Stimulated activated CD8-positive, alpha-beta memory T cell treated with anti-CD3 and anti-CD28 coated beads, Interleukin-7, amount 100 ng/mL, for 1 hour (primary cell): Measurements from ENCODE around the gene CLASP1.
"Not testable (repeated sequence)": the region's sequence is repeated elsewhere in the genome, so short reads cannot be mapped to it uniquely, and the experiment has no call there.

Experiments used
- DNase-seq, 2 donors: peaks; one replicate each; pipeline ENCODE4 v3.0.0-alpha.2; 2020; ENCODE audit warnings: low read depth in 2 of 2

The CLASP1 gene

GRCh38 chr2:121374412-121375075 is 274.7 kb downstream of the CLASP1 start:
- DNase-seq = not testable (repeated sequence)

DNA sequence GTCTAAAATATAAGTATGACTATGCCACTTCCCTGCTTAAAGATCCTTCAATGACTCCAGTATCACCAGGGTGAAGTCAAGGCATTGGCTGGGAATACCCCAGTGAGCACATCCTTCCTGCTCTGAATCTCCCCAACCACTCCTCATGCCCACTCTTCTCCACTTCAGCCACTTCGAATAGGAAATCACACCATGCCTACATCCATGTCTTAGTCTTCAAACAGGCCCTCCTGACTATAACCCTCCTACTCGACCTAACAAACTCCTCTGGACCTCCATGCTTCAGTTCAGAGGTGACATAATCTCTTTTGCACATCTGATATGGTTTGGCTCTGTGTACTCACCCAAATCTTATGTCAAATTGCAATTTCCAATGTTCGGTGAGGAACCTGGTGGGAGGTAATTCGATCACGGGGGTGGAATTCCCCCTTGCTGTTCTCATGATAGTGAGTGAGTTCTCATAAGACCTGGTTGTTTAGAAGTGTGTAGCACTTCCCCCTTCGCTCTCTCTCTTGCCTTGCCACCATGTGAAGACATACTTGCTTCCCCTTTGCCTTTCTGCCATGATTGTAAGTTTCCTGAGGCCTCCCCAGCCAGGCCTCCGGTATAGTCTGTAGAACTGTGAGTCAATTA is 276.4 kb downstream of the CLASP1 start:
- no peak for DNase-seq

- no peak for DNase-seq
These were observed 277.2 kb downstream of the CLASP1 start for GRCh38 chr2:121372082-121372481.

GRCh38 chr2:121368836-121369235 is 280.4 kb downstream of the CLASP1 start:
- no peak for DNase-seq

DNA sequence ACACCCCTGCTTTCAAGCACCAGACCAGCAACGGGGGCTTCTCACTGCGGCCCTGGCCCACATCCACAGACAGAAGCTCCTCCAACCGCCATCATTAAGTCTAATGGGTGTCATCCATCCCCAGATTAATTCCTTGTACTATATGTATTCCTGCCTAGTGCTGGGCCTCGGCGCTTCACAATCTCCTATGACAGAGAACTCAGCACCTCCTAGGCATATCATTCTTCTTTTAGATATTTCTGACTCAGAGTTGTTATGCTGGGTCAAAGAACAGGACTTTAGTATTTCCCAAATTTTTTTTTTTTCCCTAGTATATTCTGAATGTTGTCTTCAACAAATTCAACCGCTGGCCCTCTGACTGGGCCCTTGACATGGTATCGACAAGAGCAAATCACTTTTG is 281.1 kb downstream of the CLASP1 start:
- no peak for DNase-seq

- DNase-seq = no peak
These were observed 281.9 kb downstream of the CLASP1 start for GRCh38 chr2:121367246-121367900.

GRCh38 chr2:121366040-121366439 is 283.2 kb downstream of the CLASP1 start:
- DNase-seq = no peak

GRCh38 chr2:121365061-121365460 is 284.2 kb downstream of the CLASP1 start:
- DNase-seq = no peak

DNA sequence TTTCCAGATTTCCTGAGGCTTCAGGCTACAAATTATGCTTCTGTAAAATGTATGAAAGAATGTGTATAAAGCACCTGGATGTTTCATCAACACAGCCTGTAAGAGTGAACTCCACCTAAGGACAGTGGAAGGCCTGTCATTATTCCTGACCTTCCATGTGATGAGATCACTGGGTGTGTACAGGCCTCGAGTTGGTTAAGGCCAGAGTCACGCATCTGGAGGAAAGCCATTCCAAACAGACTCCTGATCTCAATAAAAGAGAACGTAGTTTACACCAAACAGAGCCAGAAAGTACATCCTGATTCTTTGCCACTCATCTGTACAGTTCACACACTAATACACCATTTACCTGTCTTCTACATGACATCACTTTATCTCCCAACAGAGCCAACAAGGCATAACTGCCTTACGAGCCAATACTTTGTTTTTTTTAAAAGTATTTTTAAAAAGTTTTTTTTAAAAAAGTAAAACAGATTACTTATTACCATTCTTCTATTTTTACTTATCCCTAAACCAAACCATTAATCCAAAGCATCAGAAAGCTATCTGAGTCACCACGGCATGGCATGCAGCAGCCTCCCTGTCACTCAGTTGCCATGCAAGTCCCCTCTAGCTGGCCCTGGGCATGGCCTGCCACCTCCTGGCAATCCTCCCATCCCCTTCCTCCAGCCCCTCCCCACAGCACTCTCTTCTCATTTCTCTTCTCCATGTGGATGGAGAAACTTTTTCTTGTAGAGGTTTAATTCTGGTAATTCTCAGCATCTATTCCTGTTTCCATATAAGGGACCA is 285.4 kb downstream of the CLASP1 start:
- DNase-seq = no peak

DNA sequence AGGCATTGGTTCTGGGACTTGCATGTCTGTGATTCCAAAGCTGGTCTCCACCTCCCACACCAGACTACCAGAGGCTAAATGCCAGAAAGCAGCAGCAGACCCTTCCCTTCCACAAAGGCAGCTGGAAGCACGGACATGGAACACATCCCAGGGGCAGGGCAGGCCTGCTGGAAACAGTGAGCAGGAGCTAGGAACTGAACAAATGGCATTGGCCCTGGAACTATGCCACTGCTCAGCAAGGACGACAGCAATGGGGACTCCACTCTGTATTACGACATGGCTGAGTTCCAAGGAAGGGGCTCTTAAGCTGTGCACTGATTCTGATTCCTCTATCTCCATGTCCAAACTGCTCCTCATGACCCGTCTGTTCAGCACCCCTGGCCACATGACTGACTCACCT is 286.5 kb downstream of the CLASP1 start:
- no peak for DNase-seq

DNA sequence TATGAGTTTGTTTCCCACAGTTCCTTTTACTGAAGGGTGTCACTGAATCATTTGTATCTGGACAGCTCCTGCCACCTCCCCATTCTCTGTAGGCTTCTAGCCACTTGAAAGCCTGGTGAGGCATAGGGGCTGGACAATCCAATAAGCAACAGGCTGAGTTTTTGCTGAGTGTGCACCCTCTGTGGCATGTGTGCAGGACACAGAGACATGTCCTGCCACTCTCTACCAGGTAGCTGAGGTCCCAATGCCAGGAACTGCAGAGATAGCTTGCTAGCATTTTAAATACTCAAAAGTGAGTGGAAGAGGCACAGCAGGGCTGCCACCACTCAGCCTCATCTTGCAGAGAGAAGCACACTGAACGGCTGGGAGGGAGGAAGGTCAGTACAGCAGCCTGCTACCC is 287.0 kb downstream of the CLASP1 start:
- DNase-seq = no peak

DNA sequence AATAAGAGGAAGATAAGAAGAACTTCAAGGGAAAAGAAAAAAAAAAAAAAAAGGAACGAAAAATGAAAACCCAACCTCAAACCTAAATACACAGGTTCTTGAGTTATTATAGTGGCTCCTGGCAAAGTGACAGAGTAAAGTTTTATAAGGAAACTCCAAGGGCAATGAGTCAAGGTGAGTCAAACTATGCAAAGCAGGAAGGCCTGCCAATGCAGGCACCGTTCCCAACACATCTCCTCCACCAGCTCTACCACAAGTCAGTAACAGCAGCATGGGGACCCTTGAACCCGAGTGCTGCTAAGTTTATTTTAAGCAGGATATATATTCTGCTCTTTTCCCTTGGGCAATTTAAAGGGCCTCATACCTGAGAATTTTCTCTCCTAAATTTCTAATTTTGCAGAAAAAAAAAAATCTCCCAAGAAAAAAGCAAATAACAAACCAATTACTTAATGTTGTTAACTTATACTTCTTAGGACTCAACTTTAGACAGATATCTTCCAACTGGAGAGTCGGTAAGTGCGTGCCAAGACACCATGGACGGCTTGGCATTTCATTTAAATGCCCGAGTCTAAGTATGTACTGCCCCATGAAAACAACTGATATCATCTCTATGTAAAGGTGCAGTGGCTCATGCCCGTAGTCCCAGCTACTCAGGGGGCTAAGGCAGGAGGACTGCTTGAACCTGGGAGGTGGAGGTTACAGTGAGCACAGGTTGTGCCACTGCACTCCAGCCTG is 288.5 kb downstream of the CLASP1 start:
- no peak for DNase-seq

- DNase-seq = no peak
These were observed 289.3 kb downstream of the CLASP1 start for GRCh38 chr2:121359716-121360565.

- no peak for DNase-seq
These were observed 290.1 kb downstream of the CLASP1 start for GRCh38 chr2:121359170-121359569.

DNA sequence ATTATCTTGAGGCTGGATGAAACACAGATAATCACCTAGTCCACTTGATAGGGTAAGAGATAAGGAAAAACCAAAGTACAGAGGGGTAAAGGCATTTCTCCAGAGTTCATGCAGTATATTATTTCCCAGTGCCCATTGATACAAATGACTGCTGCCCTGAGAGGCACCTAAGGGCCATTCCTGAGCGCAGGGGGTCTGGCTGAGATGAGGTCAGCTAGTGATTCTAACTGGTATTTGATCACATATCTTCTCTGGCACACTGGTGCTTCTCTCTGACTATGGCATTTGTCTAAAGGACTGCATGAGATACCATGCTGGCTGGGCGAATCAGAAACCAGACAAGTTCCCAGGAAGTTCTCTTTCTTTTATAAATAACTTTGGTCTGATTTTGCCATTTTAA is 291.0 kb downstream of the CLASP1 start:
- DNase-seq = no peak

GRCh38 chr2:121356058-121356640 is 293.1 kb downstream of the CLASP1 start:
- DNase-seq = no peak

DNA sequence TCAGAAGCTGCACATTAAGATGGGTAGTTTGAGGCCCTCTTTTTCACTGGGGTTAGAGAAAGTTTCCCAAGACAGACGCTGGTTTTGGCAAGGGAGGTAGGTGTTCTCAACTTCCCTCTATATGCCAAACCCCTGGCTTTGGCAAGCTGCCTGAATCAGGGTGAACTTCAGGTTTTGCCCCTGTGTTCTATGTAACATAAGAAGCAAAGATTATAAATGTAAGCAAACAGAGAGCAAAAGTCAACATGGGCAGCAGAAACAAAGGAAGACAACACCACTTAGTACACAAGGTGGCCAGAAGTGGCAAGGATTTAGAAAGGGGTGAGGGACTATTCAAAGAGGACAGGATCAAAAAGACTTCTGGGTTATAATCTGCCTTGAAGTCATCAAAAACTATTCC is 293.8 kb downstream of the CLASP1 start:
- no peak for DNase-seq

DNA sequence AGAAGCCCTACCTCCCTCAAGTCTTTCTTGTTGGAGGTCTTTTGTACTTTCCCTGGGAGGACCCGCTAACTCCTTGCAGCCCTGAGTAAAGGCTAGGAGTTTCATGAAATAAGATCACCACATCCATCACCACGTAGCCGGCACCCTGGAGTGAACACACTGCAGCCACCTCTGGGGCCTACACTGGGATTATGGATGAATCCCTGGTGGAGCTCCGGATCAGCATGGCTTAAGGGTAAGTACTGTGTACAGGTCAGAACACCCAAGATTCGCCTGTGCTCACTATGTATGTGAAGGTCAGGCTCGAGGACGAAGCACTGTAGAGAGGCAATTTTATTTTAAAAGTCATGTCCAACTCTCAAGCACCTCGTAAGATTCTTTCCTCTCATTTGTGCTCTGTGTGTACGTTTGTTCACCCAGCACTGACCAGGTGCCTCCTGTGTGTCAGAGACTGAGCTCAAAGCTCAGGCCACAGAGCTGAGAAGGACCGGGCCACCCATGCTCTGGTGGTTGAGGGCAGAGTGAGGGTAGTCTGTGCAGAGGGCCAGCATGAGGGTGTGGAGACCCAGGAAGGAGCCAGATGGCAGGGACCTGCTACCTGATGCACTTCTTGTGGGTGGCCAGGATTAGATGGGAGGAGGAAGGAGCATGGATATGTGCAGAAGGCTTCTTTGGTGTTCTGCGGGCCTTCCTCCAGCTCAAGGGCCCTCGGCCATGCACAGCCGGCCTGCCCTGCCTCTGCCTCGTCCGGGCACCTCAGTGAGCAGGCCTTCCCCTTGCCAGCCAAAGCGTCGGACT is 297.5 kb downstream of the CLASP1 start:
- DNase-seq = no peak

- no peak for DNase-seq
These were observed 298.4 kb downstream of the CLASP1 start for GRCh38 chr2:121350890-121351289.

DNA sequence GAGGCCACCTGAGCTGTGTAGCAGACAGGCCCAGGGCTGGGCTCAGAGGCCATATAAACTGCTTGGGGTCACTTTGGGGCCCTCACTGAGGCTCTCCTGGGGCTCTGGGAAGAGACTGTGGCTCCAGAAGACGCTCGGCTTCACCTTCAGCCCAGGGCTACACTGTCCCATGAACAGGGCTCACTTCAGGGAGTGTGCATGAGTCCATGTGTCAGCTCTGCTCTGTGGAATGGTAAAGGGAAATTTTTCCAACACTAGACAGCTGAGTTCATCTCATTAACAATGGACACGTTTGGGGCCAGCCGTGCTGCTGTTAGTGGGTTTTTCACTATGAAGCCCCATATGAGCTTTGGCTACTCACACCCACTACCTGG is 298.9 kb downstream of the CLASP1 start:
- no peak for DNase-seq
